H1 (cell line): ENCODE measurements around the gene CPLANE1. TPM values are rescaled to one million over a fixed set of nuclear protein-coding genes. Genes with fewer than 3 reads are reported as not detected.
"Not testable (repeated sequence)": the region's sequence is repeated elsewhere in the genome, so short reads cannot be mapped to it uniquely, and the experiment has no call there.

ENCODE experiments used
- CTCF ChIA-PET: fragments of 300-600 bp; sonication (Branson Sonifier 250); formaldehyde crosslinking; loops from one replicate; lab custom pipeline; 2021; ENCODE audit not compliant: partially characterized antibody; lab: Charles Lee
- POLR2A ChIA-PET: fragments of 300-600 bp; sonication (Branson Sonifier 250); formaldehyde crosslinking; loops from one replicate; lab custom pipeline; 2021; ENCODE audit warnings: inconsistent platforms; ENCODE audit not compliant: partially characterized antibody; lab: Charles Lee
- DNase-seq, 2 experiments: peaks; one replicate each; pipeline versions ENCODE4 v3.0.0 to v3.0.0-alpha.2; 2010 to 2022; ENCODE audit warnings: low spot score in 2 of 2, low read depth in 1 of 2, mixed read lengths in 1 of 2
- FAIRE-seq: peaks from 2 replicates; lab custom pipeline; 2011; peaks lifted over from hg19 to GRCh38; lab: Jason Lieb, UNC
- H2AFZ ChIP-seq: 2 replicates; pipeline ENCODE4 v1.8.1; 2012; ENCODE audit warnings: low read length, inconsistent platforms
- H2AK5ac ChIP-seq: 2 replicates; pipeline ENCODE4 v1.6.1; 2013; ENCODE audit warnings: low read depth, low read length
- H2BK120ac ChIP-seq: replicated peaks from 2 replicates; pipeline ENCODE3; 2013; ENCODE audit warnings: low read depth, low read length, inconsistent platforms
- H2BK12ac ChIP-seq: 2 replicates; pipeline ENCODE4 v1.6.1; 2013; ENCODE audit warnings: low read depth, low read length
- H2BK15ac ChIP-seq: 2 replicates; pipeline ENCODE4 v1.6.1; 2013; ENCODE audit warnings: low read length
- H2BK20ac ChIP-seq: 2 replicates; pipeline ENCODE4 v1.6.1; 2013; ENCODE audit warnings: low read length
- H2BK5ac ChIP-seq: 2 replicates; pipeline ENCODE4 v1.6.1; 2013; ENCODE audit warnings: low read depth, low read length
- H3K14ac ChIP-seq: 2 replicates; pipeline ENCODE4 v1.6.1; 2013; ENCODE audit warnings: inconsistent platforms; ENCODE audit not compliant: insufficient read length
- H3K18ac ChIP-seq: 2 replicates; pipeline ENCODE4 v1.6.1; 2013; ENCODE audit warnings: low read length; ENCODE audit errors: extremely low read depth
- H3K23ac ChIP-seq: 2 replicates; pipeline ENCODE4 v1.6.1; 2013; ENCODE audit warnings: inconsistent platforms; ENCODE audit not compliant: insufficient read length
- H3K23me2 ChIP-seq: 2 replicates; pipeline ENCODE4 v1.6.1; 2013; ENCODE audit warnings: low read depth, low read length
- H3K27ac ChIP-seq: 2 replicates; pipeline ENCODE4 v1.6.1; 2011; ENCODE audit warnings: low read depth, low read length, inconsistent platforms
- H3K27me3 ChIP-seq, 4 experiments: replicated peaks in 1 of 4; 1 replicate in 1 of 4; 2 replicates in 3 of 4; pipeline versions ENCODE4 v1.6.1 to v1.8.1; 2011 to 2013; ENCODE audit warnings: low read length in 3 of 4, mild to moderate bottlenecking in 3 of 4, inconsistent platforms in 2 of 4, mixed read lengths in 2 of 4, moderate library complexity in 1 of 4; ENCODE audit not compliant: control insufficient read depth in 3 of 4, insufficient read depth in 3 of 4; ENCODE audit errors: extremely low read depth in 1 of 4
- H3K36me3 ChIP-seq, 4 experiments: 2 replicates each; pipeline versions ENCODE4 v1.6.1 to v1.8.1; 2011 to 2013; ENCODE audit warnings: mild to moderate bottlenecking in 4 of 4, low read length in 3 of 4, moderate library complexity in 2 of 4, control low read depth in 1 of 4, inconsistent platforms in 1 of 4; ENCODE audit not compliant: insufficient read depth in 4 of 4, control insufficient read depth in 2 of 4
- H3K4ac ChIP-seq: replicated peaks from 2 replicates; pipeline ENCODE3; 2013; ENCODE audit warnings: low read length, low read depth, mixed read lengths, inconsistent platforms; ENCODE audit not compliant: insufficient read length
- H3K4me1 ChIP-seq, 4 experiments: replicated peaks in 1 of 4; 1 replicate in 1 of 4; 2 replicates in 3 of 4; pipeline versions ENCODE4 v1.6.1 to v1.8.1; 2011 to 2013; ENCODE audit warnings: low read length in 3 of 4, inconsistent platforms in 2 of 4, mixed read lengths in 1 of 4; ENCODE audit not compliant: insufficient read depth in 4 of 4, control insufficient read depth in 3 of 4
- H3K4me2 ChIP-seq, 2 experiments: 2 replicates each; pipeline versions ENCODE4 v1.6.1 to v1.8.1; 2011 to 2013; ENCODE audit warnings: low read depth in 2 of 2, low read length in 2 of 2, control low read depth in 1 of 2, inconsistent platforms in 1 of 2, mild to moderate bottlenecking in 1 of 2; ENCODE audit not compliant: insufficient read depth in 1 of 2
- H3K4me3 ChIP-seq, 4 experiments: fragments of 200-600, 300-600 bp in 1 of 4; sonication (generic), shearing (Covaris generic), sonication (Bioruptor Twin) in 1 of 4; 2 replicates each; pipeline versions ENCODE4 v1.5.1 to v1.8.1; 2011 to 2016; ENCODE audit warnings: low read length in 4 of 4, low read depth in 3 of 4, control low read depth in 2 of 4, inconsistent platforms in 2 of 4, mild to moderate bottlenecking in 2 of 4, mixed read lengths in 1 of 4, moderate library complexity in 1 of 4; ENCODE audit not compliant: insufficient read depth in 2 of 4; ENCODE audit errors: extremely low read depth in 1 of 4
- H3K56ac ChIP-seq: replicated peaks from 2 replicates; pipeline ENCODE3; 2013; ENCODE audit warnings: low read depth, mild to moderate bottlenecking, mixed read lengths, low read length, inconsistent platforms; ENCODE audit not compliant: insufficient read length
- H3K79me1 ChIP-seq: 2 replicates; pipeline ENCODE4 v1.6.1; 2013; ENCODE audit warnings: low read depth, low read length, control low read depth
- H3K79me2 ChIP-seq, 2 experiments: 2 replicates each; pipeline versions ENCODE4 v1.6.1 to v1.8.1; 2012 to 2013; ENCODE audit warnings: low read length in 2 of 2, mild to moderate bottlenecking in 2 of 2, inconsistent platforms in 1 of 2; ENCODE audit not compliant: insufficient read depth in 2 of 2, control insufficient read depth in 1 of 2
- H3K9ac ChIP-seq, 4 experiments: replicated peaks in 1 of 4; 1 replicate in 1 of 4; 2 replicates in 3 of 4; pipeline versions ENCODE4 v1.6.1 to v1.8.1; 2011 to 2013; ENCODE audit warnings: low read depth in 3 of 4, low read length in 3 of 4, control low read depth in 2 of 4, mild to moderate bottlenecking in 2 of 4, moderate library complexity in 2 of 4, inconsistent platforms in 1 of 4; ENCODE audit errors: extremely low read depth in 1 of 4
- H3K9me3 ChIP-seq, 2 experiments: 2 replicates each; pipeline versions ENCODE4 v1.6.1 to v1.8.1; 2012 to 2013; ENCODE audit warnings: mild to moderate bottlenecking in 2 of 2, moderate library complexity in 2 of 2, control low read depth in 1 of 2, inconsistent platforms in 1 of 2, low read depth in 1 of 2, low read length in 1 of 2, mixed read lengths in 1 of 2; ENCODE audit not compliant: insufficient read depth in 2 of 2
- H4K20me1 ChIP-seq, 2 experiments: replicated peaks in 1 of 2; 2 replicates each; pipeline versions ENCODE3 to v1.8.1; 2011 to 2013; ENCODE audit warnings: inconsistent platforms in 2 of 2, low read length in 2 of 2, mild to moderate bottlenecking in 1 of 2; ENCODE audit not compliant: insufficient read depth in 2 of 2, control insufficient read depth in 1 of 2
- H4K5ac ChIP-seq: 2 replicates; pipeline ENCODE4 v1.6.1; 2013; ENCODE audit warnings: low read length, low read depth, mixed read lengths, inconsistent platforms; ENCODE audit not compliant: insufficient read length
- H4K8ac ChIP-seq: 2 replicates; pipeline ENCODE4 v1.8.0; 2013; ENCODE audit warnings: mild to moderate bottlenecking, moderate library complexity, low read length, inconsistent platforms; ENCODE audit not compliant: insufficient read depth; ENCODE audit errors: extremely low read depth
- H4K91ac ChIP-seq: replicated peaks from 2 replicates; pipeline ENCODE3; 2013; ENCODE audit warnings: low read length, mixed read lengths, inconsistent platforms; ENCODE audit not compliant: insufficient read length
- KDM1A ChIP-seq: fragments of 200-600, 300-600 bp; sonication (generic); IDR thresholded peaks from 2 replicates; pipeline ENCODE4 v1.7.1; 2016; ENCODE audit warnings: mild to moderate bottlenecking, low read length, borderline replicate concordance
- KDM4A ChIP-seq: IDR thresholded peaks from one replicate; pipeline ENCODE4 v1.7.1; 2012; ENCODE audit warnings: low read depth, mild to moderate bottlenecking, moderate library complexity, low read length, inconsistent platforms; ENCODE audit not compliant: severe bottlenecking
- KDM5A ChIP-seq: fragments of 200-600 bp; IDR thresholded peaks from 2 replicates; pipeline ENCODE4 v1.7.1; 2012; ENCODE audit warnings: mild to moderate bottlenecking, low read length, inconsistent platforms, mixed read lengths
- MAFK ChIP-seq: IDR thresholded peaks from 2 replicates; pipeline ENCODE4 v1.6.1; 2012; ENCODE audit warnings: low read depth, mild to moderate bottlenecking, improper control_type of control experiment, low read length
- RAD21 ChIP-seq, 2 experiments: IDR thresholded peaks in 1 of 2; conservative IDR thresholded peaks in 1 of 2; 2 replicates each; pipeline ENCODE4 v1.6.1; 2011; ENCODE audit warnings: low read depth in 2 of 2, low read length in 2 of 2, improper control_type of control experiment in 1 of 2, inconsistent platforms in 1 of 2, mild to moderate bottlenecking in 1 of 2, moderate library complexity in 1 of 2
- RXRA ChIP-seq: IDR thresholded peaks from 2 replicates; pipeline ENCODE4 v1.6.1; 2011; ENCODE audit warnings: low read depth, mild to moderate bottlenecking, low read length, moderate library complexity; ENCODE audit not compliant: insufficient read depth
- SIN3A ChIP-seq, 2 experiments: IDR thresholded peaks in 1 of 2; conservative IDR thresholded peaks in 1 of 2; 2 replicates each; pipeline ENCODE4 v1.6.1; 2011 to 2012; ENCODE audit warnings: low read length in 2 of 2, improper control_type of control experiment in 1 of 2, low read depth in 1 of 2, mild to moderate bottlenecking in 1 of 2
- WGBS, 2 experiments: shearing (Covaris generic) in 1 of 2; methylation state at CpG; one replicate each; pipeline versions ENCODE4 v1.1.6 to v1.1.7; 2013 to 2015; ENCODE audit warnings: low lambda C conversion rate in 2 of 2, mixed read lengths in 2 of 2, inconsistent platforms in 1 of 2, low coverage in 1 of 2, missing lambda C conversion rate in 1 of 2; ENCODE audit not compliant: insufficient replicate concordance in 2 of 2, insufficient coverage in 1 of 2, insufficient read length in 1 of 2; ENCODE audit errors: extremely low coverage in 1 of 2, missing lambda C conversion rate in 1 of 2; 5-methylcytosine and 5-hydroxymethylcytosine counted together
- polyA plus RNA-seq, 7 experiments: library from polyadenylated mRNA; depleted of rRNA in 3 of 7; stranded (reverse) in 5 of 7; unstranded in 2 of 7; fragments of >200 nt in 5 of 7; fragments of 200-250 nt in 2 of 7; gene quantifications; 1 replicate in 5 of 7; 2 replicates in 1 of 7; 4 replicates in 1 of 7; pipeline versions ENCODE4 v1.2.1 to v1.2.3, GENCODE V29; 2011 to 2013; ENCODE audit warnings: missing spikeins in 2 of 7, mixed read lengths in 2 of 7
- total RNA-seq: library from RNA; stranded (reverse); fragmentation: NEBNext Ultra II Directional; extraction: Animal tissue kit (Norgen Biotek cat#: 25700); gene quantifications from 2 replicates; pipeline ENCODE4 v1.2.1, GENCODE V29; 2021

CPLANE1 gene
- total and polyA plus RNA-seq, 2 of the 8 experiments (the other 6 are each of a cell fraction or from before 2014, with no cell fraction given), result 2.2 to 8.8 TPM

GRCh38 chr5:37248970-37249814, at the start of gene CPLANE1 (continued):
- TF ChIP-seq KDM4A (peak; percentile 70), RAD21 (IDR thresholded peaks at IDR 0.05 in 1 of 2, conservative IDR thresholded peaks at IDR 0.05 in 1 of 2; ENCODE audit: low read depth in 2 of 2, low read length in 2 of 2) (peak in 1 of 2 experiments; percentile 0; a peak in 1 of 4 replicates), MAFK (no peak), KDM5A (no peak), KDM1A (no peak), RXRA (no peak), SIN3A (conservative IDR thresholded peaks at IDR 0.05 in 1 of 2, IDR thresholded peaks at IDR 0.05 in 1 of 2; ENCODE audit: low read depth in 1 of 2, low read length in 2 of 2) (peak; percentile 16 to 70; a peak in 2 of 4 replicates)

- peaks cover 12 to 66% (median 41%) of the 10 kb centered on the region in 4 experiments for H3K36me3 ChIP-seq
These were observed 47.1 kb upstream of the CPLANE1 start for GRCh38 chr5:37296313-37296712.

More at GRCh38 chr5:37296313-37296712, 47.1 kb upstream of the CPLANE1 start:
- H2AK5ac ChIP-seq, H3K4me2 ChIP-seq, H4K5ac ChIP-seq, H3K79me1 ChIP-seq, H2AFZ ChIP-seq, H3K56ac ChIP-seq, H3K4me1 ChIP-seq, H2BK20ac ChIP-seq, H3K23me2 ChIP-seq, H3K23ac ChIP-seq, H2BK120ac ChIP-seq, H3K27ac ChIP-seq, DNase-seq, H4K8ac ChIP-seq, H2BK12ac ChIP-seq, POLR2A ChIA-PET, CTCF ChIA-PET, H3K18ac ChIP-seq, H3K9ac ChIP-seq, H4K91ac ChIP-seq, H3K79me2 ChIP-seq, H3K4ac ChIP-seq, H3K9me3 ChIP-seq, FAIRE-seq, H2BK15ac ChIP-seq, H2BK5ac ChIP-seq, H3K27me3 ChIP-seq, H4K20me1 ChIP-seq, H3K14ac ChIP-seq, H3K4me3 ChIP-seq: not testable (repeated sequence)
- 92% methylated on average over 7 of the region's 7 CpGs; no CpG with 5 or more reads in 1 of the 2 experiments for WGBS, 2 experiments
